ENCODE data around the gene TDRD12. TPM values are rescaled to one million over a fixed set of nuclear protein-coding genes. Genes with fewer than 3 reads are reported as not detected.

TDRD12 gene
- total RNA-seq, 1 donor from 2014 or later, result not detected

- no peaks in the 10 kb centered on the region for H3K36me3 Mint-ChIP-seq (ENCODE audit: unreplicated experiment)
- peak; percentile 40 for DNase-seq
- H3K4me1 Mint-ChIP-seq (ENCODE audit: low read depth, unreplicated experiment), result peaks cover 2% of the 10 kb centered on the region
- peak overlapping the region; percentile 87 for H3K27ac Mint-ChIP-seq (ENCODE audit: unreplicated experiment)
- peak overlapping the region; percentile 97 for H3K4me3 Mint-ChIP-seq (ENCODE audit: unreplicated experiment)
- H3K27me3 Mint-ChIP-seq (ENCODE audit: unreplicated experiment), result peaks cover 10% of the 10 kb centered on the region
- H3K9me3 Mint-ChIP-seq (ENCODE audit: unreplicated experiment), result peaks cover 1% of the 10 kb centered on the region
- TF ChIP-seq CTCF (IDR thresholded peaks at IDR 0.05; ENCODE audit: partially characterized antibody, unreplicated experiment), result no peak
Measured at GRCh38 chr19:32674153-32674930, 45.2 kb upstream of the TDRD12 start.

GRCh38 chr19:32674931-32675719, 44.4 kb upstream of the TDRD12 start, which contains the start of gene ANKRD27:
Gene ANKRD27, minus strand, starts transcription at chr19:32675180. Its CDS starts 16,165 bp downstream, at chr19:32659015.
- Mint-ChIP-seq H3K9me3 (ENCODE audit: unreplicated experiment) (peaks cover 1% of the 10 kb centered on the region), H3K27ac (ENCODE audit: unreplicated experiment) (peak within 1 kb of the TSS; percentile 87), H3K4me3 (ENCODE audit: unreplicated experiment) (peak within 1 kb of the TSS; percentile 97), H3K27me3 (ENCODE audit: unreplicated experiment) (peaks cover 9% of the 10 kb centered on the region), H3K36me3 (ENCODE audit: unreplicated experiment) (no peaks in the 10 kb centered on the region), H3K4me1 (ENCODE audit: low read depth, unreplicated experiment) (peaks cover 2% of the 10 kb centered on the region)
- no peak for TF ChIP-seq CTCF (IDR thresholded peaks at IDR 0.05; ENCODE audit: partially characterized antibody, unreplicated experiment)
- peak; percentile 98 for DNase-seq

DNA sequence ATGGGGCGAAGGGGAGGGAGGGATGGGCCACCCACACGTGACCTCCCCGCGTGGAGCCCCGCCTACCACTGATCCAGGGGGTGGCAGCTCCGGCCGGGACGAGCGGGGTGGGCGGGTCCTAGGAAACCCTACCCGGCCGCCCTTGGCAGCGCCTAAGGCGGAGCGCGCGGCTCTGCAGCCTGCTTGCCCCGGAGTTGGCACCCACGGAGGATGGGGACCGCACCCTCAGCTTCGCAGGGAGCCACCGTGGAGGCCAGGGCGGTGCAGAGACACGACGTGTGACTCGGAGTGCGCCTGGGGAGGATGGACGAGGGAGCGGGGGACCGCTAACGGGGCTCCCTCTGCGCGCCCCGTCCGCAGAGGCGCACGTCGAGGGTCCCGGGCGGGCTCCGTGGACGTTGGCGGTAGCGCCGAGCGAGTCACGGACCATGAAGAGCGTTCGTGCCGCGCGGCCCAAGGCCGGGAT, 43.8 kb upstream of the TDRD12 start, which contains the start of gene RGS9BP:
Gene RGS9BP (plus strand): TSS at position 129 of the 466 bp plus-strand sequence. CDS start 416 bp downstream, outside the sequence.
- Mint-ChIP-seq H3K4me3 (ENCODE audit: unreplicated experiment) (peak within 1 kb of the TSS; percentile 73), H3K9me3 (ENCODE audit: unreplicated experiment) (peaks cover 1% of the 10 kb centered on the region), H3K36me3 (ENCODE audit: unreplicated experiment) (no peaks in the 10 kb centered on the region), H3K27me3 (ENCODE audit: unreplicated experiment) (peaks cover 9% of the 10 kb centered on the region), H3K27ac (ENCODE audit: unreplicated experiment) (no peak within 1 kb of the TSS), H3K4me1 (ENCODE audit: low read depth, unreplicated experiment) (peaks cover 2% of the 10 kb centered on the region)
- TF ChIP-seq CTCF (IDR thresholded peaks at IDR 0.05; ENCODE audit: partially characterized antibody, unreplicated experiment), result no peak
- DNase-seq, result peak; percentile 69

DNA sequence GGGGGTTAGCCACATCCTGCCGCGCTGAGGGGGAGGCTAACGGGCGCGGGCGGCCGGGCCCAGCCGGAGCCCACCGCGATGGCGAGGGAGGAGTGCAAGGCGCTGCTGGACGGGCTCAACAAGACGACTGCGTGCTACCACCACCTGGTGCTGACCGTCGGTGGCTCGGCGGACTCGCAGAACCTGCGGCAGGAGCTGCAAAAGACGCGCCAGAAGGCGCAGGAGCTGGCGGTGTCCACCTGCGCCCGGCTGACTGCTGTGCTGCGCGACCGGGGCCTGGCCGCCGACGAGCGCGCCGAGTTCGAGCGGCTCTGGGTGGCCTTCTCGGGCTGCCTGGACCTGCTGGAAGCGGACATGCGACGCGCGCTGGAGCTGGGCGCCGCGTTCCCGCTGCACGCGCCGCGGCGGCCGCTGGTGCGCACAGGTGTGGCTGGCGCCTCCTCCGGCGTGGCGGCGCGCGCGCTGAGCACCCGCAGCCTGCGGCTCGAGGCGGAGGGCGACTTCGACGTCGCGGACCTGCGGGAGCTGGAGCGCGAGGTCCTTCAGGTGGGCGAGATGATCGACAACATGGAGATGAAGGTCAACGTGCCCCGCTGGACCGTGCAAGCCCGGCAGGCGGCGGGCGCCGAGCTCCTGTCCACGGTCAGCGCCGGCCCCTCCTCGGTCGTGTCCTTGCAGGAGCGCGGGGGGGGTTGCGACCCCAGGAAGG, 43.2 kb upstream of the TDRD12 start:
- peaks cover 1% of the 10 kb centered on the region for H3K9me3 Mint-ChIP-seq (ENCODE audit: unreplicated experiment)
- DNase-seq, result peak; percentile 42
- H3K4me1 Mint-ChIP-seq (ENCODE audit: low read depth, unreplicated experiment), result peaks cover 2% of the 10 kb centered on the region
- TF ChIP-seq CTCF (IDR thresholded peaks at IDR 0.05; ENCODE audit: partially characterized antibody, unreplicated experiment), result no peak
- peaks cover 9% of the 10 kb centered on the region for H3K27me3 Mint-ChIP-seq (ENCODE audit: unreplicated experiment)
- no peak overlapping the region for H3K4me3 Mint-ChIP-seq (ENCODE audit: unreplicated experiment)
- no peak overlapping the region for H3K27ac Mint-ChIP-seq (ENCODE audit: unreplicated experiment)
- H3K36me3 Mint-ChIP-seq (ENCODE audit: unreplicated experiment), result no peaks in the 10 kb centered on the region
